SK-N-MC (cell line): ENCODE results near the gene MAML1.
A peak's percentile ranks its signal among the peaks of the same experiment; 100 is the strongest.

ENCODE experiments used
- DNase-seq: peaks from one replicate; pipeline ENCODE4 v3.0.0-alpha.2; 2011; ENCODE audit warnings: low read depth, low spot score
- H3K27ac ChIP-seq: fragments of 200-600 bp; sonication (generic); 2 replicates; pipeline ENCODE4 v1.5.1; 2016; ENCODE audit warnings: mixed run types
- H3K36me3 ChIP-seq: fragments of 200-600 bp; sonication (generic); 2 replicates; pipeline ENCODE4 v1.6.1; 2017; ENCODE audit warnings: antibody characterized with exemption, low read length, mixed read lengths; ENCODE audit not compliant: insufficient read depth
- H3K4me3 ChIP-seq: fragments of 200-600 bp; sonication (generic); 2 replicates; pipeline ENCODE4 v1.5.1; 2016
- H3K9ac ChIP-seq: fragments of 200-600 bp; sonication (generic); 2 replicates; pipeline ENCODE4 v1.8.0; 2017; ENCODE audit warnings: mixed run types, mixed read lengths; ENCODE audit not compliant: insufficient read length
- H3K9me3 ChIP-seq: fragments of 200-600 bp; sonication (generic); 2 replicates; pipeline ENCODE4 v1.6.1; 2017; ENCODE audit warnings: low read depth, mild to moderate bottlenecking, antibody characterized with exemption, low read length, moderate library complexity, mixed read lengths
- EZH2 ChIP-seq: fragments of 200-600 bp; sonication (generic); IDR thresholded peaks from one replicate; pipeline ENCODE4 v1.6.1; 2017; ENCODE audit warnings: antibody characterized with exemption
- FOXP2 ChIP-seq: optimal IDR thresholded peaks from 2 replicates; pipeline ENCODE3; 2011; ENCODE audit warnings: mild to moderate bottlenecking, moderate library complexity; ENCODE audit not compliant: insufficient read depth; ENCODE audit errors: extremely low read length, control extremely low read depth
- POLR2AphosphoS5 ChIP-seq: IDR thresholded peaks from 2 replicates; pipeline ENCODE4 v1.6.1; 2012; ENCODE audit warnings: mild to moderate bottlenecking, low read depth, low read length, borderline replicate concordance

The MAML1 gene

DNA sequence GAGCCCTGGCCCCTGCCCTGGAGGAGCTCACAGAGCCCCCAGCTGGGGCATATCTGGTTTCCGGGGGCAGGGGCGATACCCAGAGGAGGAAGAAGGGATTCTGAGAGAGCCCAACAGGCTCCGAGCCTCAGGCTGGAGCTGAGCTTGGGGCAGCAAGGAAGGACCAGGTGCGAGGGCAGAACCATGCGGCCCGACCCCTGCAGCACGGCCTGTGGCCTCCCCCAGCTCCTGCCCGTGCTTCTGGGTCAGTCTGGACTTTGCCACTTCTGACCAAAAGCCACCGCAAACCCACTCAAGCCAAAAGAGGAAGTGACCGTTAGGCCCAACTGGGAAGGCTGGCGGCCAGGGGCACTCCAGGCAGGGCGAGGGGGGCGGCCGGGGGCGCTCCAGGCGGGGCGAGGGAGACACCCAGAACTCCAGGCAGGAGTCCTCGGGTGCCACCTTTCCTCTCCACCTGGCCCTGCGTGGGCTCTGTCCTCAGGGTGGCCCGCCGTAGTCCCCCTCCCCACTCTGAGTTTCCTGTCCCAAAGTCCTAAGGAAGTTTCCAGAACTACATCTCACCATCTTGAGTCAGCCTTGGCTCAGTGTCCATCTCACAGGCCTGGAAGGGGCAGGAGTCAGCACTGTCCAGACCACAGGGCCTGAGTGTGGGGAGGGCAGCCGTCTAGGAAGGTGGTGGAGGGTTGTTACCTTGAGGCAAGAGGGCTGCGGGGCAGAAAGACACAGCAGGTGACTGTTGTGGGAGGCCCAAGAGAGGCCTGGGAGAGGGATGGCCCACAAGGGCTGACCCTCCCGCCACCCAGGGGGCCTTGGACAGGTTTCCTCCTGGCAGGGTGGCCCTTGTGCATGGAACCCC is 60.2 kb downstream of the MAML1 start:
- TF ChIP-seq EZH2 (no peak), POLR2AphosphoS5 (no peak), FOXP2 (no peak)
- no peaks in the 10 kb centered on the region for H3K36me3 ChIP-seq
- no peak overlapping the region for H3K27ac ChIP-seq
- no peak overlapping the region for H3K9ac ChIP-seq
- no peaks in the 10 kb centered on the region for H3K9me3 ChIP-seq
- DNase-seq, result no peak
- no peak overlapping the region for H3K4me3 ChIP-seq

DNA sequence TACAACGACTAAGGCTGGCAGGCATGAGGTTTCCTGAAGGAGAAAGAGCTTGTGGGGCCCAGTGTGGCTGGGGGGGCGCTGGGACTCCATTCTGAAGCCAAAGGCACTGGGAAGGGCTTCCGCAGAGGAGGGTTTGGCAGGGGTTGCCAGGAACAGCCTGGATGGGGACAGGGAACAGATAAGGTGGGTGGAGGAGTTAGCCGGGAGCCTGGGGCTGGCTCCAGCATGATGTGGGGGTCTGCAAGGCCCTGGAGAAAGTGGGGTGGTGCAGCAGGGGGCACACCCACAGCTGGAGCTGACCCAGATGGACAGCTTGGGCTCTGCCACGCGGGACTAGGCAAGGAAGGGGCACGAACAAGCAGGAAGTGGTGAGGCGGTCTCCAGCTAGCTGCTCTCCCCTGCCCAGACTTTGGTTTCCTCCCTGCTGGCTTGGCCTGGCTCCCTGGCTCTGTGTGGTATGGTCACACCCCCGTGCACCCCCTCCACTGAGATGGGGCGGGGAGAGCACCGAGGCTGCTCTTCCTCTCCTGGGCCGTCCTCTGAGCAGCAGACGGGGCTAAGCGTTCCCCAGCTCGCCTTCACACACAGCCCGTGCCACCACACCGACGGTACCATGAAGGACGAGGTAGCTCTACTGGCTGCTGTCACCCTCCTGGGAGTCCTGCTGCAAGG is 61.0 kb downstream of the MAML1 start, which contains the start of gene LTC4S:
TSS of gene LTC4S (plus strand) at position 519 of the 672 bp plus-strand sequence. CDS start at position 614, 95 bp downstream.
- Histone ChIP-seq H3K9ac (no peak within 1 kb of the TSS), H3K9me3 (no peaks in the 10 kb centered on the region), H3K4me3 (no peak within 1 kb of the TSS), H3K36me3 (no peaks in the 10 kb centered on the region; the same call in 1 of the 2 replicates), H3K27ac (no peak within 1 kb of the TSS)
- TF ChIP-seq FOXP2 (no peak), EZH2 (no peak), POLR2AphosphoS5 (no peak)
- DNase-seq, result no peak

DNA sequence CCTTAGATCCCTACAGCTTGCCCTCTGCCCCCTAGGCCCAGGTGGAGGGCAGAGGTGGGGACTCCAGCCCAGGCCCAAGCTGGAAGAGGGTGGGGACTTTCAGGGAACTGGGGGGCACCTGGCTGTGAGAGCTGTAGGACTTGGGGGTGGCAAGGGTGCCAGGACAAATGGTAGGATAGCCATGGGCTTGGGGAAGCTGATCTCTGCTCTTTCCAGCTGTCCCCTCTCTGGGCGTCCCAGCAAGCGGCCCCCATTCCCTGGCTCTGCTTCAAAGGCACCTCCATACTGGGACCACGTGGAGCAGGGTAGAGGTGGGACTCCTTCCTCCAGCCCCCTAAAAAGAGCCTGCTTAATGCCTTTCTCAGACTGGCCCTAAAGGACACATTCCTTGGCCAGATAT is 61.5 kb downstream of the MAML1 start:
- no peak overlapping the region for H3K27ac ChIP-seq
- no peak for DNase-seq
- no peak for TF ChIP-seq FOXP2
- no peak for TF ChIP-seq EZH2
- no peak for TF ChIP-seq POLR2AphosphoS5
- no peak overlapping the region for H3K4me3 ChIP-seq
- H3K9me3 ChIP-seq, result no peaks in the 10 kb centered on the region
- no peaks in the 10 kb centered on the region; the same call in 1 of the 2 replicates for H3K36me3 ChIP-seq
- H3K9ac ChIP-seq, result no peak overlapping the region

DNA sequence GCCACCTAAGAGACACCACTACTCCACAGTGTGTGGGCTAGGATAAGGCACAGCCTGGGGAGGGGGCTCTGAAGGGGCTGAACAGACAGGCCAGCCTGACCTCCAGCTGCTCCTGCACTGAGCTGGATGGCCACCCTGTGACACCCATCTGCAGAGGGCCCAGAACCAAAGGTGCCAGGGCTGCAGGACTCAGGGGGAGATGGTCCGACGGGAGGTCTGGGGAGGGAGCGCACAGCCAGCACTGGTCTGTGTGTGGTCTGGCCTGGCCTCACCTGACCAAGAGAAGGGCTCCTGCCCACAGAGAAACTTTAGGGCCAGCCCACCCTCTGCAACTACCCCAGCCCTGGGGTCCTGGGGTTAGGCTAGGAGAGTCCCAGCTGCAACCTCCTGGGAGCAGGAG is 62.0 kb downstream of the MAML1 start:
- H3K27ac ChIP-seq, result no peak overlapping the region
- H3K4me3 ChIP-seq, result no peak overlapping the region
- TF ChIP-seq FOXP2, result no peak
- no peak for TF ChIP-seq POLR2AphosphoS5
- DNase-seq, result no peak
- no peaks in the 10 kb centered on the region for H3K9me3 ChIP-seq
- H3K9ac ChIP-seq, result no peak overlapping the region
- no peaks in the 10 kb centered on the region; the same call in 1 of the 2 replicates for H3K36me3 ChIP-seq

DNA sequence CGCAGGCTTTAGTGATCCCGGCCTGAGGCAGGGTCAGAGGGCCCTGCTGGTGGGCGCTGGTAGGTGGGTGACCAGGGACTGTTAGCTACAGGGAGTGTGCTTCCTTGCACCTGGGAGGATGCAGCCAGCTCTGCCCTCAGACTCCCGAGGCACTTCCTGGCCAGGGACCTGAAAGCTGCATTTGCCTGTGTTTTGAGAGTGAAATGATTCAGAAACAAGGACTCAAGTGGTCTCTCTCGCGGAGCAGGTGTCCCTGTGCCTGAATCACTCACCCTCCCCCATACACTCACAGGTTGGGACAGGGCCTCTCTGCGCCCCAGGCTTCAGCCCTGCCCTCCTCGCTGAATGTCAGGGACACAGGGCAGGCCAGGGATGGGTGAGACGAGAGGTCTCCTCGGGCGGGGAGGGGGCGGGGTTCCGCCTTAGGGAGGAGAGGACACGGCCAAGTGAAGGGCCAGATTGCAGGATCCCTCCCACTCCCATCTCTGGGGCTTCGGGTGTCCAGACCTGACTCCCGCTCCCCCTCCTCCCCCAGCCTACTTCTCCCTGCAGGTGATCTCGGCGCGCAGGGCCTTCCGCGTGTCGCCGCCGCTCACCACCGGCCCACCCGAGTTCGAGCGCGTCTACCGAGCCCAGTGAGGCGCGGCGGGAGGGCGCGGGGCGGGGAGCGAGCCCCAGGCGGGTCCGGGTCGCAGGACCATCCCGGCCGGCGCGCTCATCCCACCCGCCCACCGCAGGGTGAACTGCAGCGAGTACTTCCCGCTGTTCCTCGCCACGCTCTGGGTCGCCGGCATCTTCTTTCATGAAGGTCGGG is 62.6 kb downstream of the MAML1 start:
- no peaks in the 10 kb centered on the region; the same call in 1 of the 2 replicates for H3K36me3 ChIP-seq
- TF ChIP-seq EZH2 (no peak), POLR2AphosphoS5 (no peak), FOXP2 (no peak)
- DNase-seq, result no peak
- H3K9me3 ChIP-seq, result no peaks in the 10 kb centered on the region
- no peak overlapping the region for H3K27ac ChIP-seq
- H3K4me3 ChIP-seq, result peak overlapping the region; percentile 81
- H3K9ac ChIP-seq, result no peak overlapping the region

DNA sequence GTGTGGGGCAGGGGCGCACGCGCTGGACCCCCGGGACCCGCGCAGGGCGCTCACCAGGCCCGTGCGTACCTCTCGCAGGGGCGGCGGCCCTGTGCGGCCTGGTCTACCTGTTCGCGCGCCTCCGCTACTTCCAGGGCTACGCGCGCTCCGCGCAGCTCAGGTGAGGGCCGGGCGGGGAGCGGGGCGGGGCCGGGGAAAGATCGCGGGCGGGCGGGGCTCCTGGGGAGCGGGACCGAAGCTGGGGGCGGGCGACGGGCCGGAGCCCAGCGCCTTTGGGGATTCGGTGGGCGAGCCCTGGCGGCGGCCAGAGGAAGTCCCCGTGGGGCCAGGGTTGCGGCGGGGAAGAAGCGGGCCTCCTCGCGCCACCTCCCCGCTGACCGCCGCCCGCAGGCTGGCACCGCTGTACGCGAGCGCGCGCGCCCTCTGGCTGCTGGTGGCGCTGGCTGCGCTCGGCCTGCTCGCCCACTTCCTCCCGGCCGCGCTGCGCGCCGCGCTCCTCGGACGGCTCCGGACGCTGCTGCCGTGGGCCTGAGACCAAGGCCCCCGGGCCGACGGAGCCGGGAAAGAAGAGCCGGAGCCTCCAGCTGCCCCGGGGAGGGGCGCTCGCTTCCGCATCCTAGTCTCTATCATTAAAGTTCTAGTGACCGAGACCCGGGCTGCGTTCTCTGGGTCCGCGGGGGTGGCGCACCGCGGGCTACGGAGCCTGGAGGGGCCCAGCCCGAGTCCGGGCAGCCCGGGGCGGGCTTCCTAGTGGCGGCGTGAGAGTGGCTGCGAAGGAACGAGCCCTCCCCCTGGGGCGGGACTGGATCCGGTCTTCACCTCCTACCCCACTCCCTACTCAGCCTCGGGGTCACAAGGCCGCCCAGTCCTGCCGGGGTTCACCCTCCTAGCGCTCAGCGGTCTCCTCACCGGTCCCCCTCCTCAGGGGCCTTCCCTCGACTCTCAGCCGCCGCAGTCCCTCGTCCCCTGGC is 63.5 kb downstream of the MAML1 start:
- no peaks in the 10 kb centered on the region; the same call in 1 of the 2 replicates for H3K36me3 ChIP-seq

DNA sequence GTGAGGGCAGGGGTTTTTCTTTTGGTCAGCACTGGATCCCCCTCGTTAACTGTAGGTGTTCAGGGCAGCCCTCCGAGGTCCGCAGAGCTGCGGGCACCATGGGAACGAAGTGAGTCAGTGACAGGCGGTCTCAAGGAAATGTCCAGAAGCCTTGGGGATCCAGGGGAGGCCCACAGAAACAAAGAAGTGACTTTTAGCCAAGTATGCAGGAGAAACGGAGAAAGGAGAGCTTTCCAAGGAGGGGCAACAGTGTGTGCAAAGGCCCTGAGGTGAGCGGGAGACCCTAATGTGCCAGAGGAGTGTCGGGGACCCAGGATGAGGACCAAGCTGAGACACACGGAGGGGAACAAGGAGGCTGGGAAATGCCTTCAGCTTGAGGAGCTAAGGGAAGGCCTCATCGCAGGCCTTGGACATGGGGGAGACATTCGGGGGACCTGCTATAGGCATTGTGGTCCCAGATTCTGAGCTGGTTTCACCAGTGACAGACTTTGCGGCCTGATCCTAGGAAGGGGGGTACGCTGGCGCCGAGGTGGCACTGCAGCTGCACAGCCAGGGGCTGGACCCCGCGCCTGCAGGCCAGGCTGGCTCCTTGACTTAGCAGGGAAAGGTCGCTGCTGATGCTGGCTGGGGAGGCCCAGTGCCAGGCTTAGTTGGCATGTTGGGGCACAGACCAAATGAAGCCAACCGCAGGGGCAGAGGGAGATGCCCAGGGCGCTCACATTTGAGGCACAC is 64.4 kb downstream of the MAML1 start:
- Histone ChIP-seq H3K4me3 (peak overlapping the region; percentile 81), H3K9ac (no peak overlapping the region), H3K27ac (no peak overlapping the region), H3K36me3 (no peaks in the 10 kb centered on the region; the same call in 1 of the 2 replicates), H3K9me3 (no peaks in the 10 kb centered on the region)
- no peak for DNase-seq
- TF ChIP-seq FOXP2, result no peak
- no peak for TF ChIP-seq EZH2
- TF ChIP-seq POLR2AphosphoS5, result no peak

More for the DNA sequence above, 63.5 kb downstream of the MAML1 start:
- H3K27ac ChIP-seq, result no peak overlapping the region
- peak overlapping the region; percentile 69 for H3K9ac ChIP-seq
- peak overlapping the region; percentile 81 for H3K4me3 ChIP-seq
- TF ChIP-seq FOXP2 (no peak), EZH2 (no peak), POLR2AphosphoS5 (no peak)
- no peak for DNase-seq
- no peaks in the 10 kb centered on the region for H3K9me3 ChIP-seq
